GM12873 (cell line): ENCODE data around the gene OR8J1.

ENCODE experiments used
- TF ChIP-seq, protein P1 (sequence below): IDR thresholded peaks from 2 replicates; pipeline ENCODE4 v1.5.1; 2012; ENCODE audit warnings: low read depth, mild to moderate bottlenecking, moderate library complexity, low read length, control low read depth; ENCODE audit not compliant: insufficient read depth; ENCODE audit errors: missing control alignments

The OR8J1 gene

DNA sequence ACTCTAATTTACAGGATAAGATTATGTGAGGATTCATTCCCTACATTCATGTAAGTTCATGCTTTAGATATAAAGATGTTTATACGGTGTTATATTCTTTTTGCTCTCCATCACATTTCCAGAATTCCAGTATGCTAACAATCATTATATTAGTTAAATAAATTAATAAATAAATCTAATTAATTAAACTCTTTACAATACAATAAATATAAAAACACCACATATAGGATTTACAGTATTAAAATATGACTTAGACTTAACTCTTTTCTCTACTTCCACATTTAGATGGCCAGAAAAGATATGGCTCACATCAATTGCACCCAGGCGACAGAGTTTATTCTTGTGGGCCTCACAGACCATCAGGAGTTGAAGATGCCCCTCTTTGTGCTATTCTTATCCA lies 21.2 kb downstream of the OR8J1 start, which contains the start of gene OR8U1:
Gene OR8U1 (plus strand): TSS at position 301 of the 400 bp plus-strand sequence. CDS start 0 bp downstream, at position 301.
- TF ChIP-seq, protein P1, sequence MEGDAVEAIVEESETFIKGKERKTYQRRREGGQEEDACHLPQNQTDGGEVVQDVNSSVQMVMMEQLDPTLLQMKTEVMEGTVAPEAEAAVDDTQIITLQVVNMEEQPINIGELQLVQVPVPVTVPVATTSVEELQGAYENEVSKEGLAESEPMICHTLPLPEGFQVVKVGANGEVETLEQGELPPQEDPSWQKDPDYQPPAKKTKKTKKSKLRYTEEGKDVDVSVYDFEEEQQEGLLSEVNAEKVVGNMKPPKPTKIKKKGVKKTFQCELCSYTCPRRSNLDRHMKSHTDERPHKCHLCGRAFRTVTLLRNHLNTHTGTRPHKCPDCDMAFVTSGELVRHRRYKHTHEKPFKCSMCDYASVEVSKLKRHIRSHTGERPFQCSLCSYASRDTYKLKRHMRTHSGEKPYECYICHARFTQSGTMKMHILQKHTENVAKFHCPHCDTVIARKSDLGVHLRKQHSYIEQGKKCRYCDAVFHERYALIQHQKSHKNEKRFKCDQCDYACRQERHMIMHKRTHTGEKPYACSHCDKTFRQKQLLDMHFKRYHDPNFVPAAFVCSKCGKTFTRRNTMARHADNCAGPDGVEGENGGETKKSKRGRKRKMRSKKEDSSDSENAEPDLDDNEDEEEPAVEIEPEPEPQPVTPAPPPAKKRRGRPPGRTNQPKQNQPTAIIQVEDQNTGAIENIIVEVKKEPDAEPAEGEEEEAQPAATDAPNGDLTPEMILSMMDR, result no peak

DNA sequence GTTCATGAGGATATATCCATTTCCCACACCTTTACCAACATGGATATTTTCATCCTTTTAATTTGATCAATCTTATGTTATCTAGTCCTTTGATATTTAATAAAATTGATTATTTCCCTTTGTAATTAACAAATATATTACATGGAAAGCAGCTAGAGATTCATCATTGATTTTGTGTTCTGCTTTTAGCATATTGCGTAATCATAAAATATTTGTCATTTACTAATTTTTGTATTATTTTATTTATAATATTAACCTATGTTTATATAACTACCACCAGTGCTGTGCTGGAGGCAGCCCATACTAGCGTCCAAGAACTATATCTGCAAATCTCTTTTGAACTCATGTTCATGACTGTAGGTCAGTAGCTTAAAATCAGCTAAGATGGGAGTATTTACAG lies 26.0 kb downstream of the OR8J1 start:
- TF ChIP-seq, protein P1, result no peak

DNA sequence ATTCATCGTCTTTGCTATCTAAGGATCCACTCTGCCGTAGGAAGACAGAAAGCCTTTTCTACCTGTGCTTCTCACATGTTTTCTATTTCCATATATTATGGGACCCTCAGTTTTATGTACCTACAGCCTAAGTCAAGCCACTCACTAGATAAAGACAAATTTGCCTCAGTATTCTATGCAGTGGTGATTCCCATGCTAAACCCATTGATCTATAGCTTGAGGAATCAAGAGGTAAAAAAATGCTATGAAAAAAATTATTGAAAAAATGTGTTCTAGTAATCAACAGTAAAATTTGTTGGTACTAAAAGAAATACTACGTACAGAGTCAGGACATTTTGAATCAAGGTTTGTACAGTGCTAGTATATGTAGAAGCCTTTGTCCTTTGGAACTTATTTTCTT lies 40.3 kb downstream of the OR8J1 start:
- TF ChIP-seq, protein P1, result no peak

DNA sequence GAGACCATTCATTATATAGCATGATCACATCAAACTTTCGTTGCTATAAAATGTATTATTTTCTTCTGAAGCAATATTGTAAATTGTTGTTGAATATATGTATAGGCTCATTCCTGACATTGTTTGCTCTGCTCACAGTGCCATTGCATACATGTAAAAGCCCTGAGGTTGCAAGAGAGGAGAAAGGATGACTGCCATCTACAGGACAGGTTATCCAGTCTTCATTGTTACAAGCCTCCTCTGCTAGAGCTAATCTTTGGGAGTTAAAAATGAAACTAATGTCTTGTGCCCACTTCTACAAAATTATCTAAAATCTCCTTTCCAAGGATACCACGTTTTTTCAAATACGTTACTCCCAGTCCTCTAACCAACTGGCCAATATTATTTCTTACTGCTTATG lies 42.0 kb downstream of the OR8J1 start:
- TF ChIP-seq, protein P1, result no peak

DNA sequence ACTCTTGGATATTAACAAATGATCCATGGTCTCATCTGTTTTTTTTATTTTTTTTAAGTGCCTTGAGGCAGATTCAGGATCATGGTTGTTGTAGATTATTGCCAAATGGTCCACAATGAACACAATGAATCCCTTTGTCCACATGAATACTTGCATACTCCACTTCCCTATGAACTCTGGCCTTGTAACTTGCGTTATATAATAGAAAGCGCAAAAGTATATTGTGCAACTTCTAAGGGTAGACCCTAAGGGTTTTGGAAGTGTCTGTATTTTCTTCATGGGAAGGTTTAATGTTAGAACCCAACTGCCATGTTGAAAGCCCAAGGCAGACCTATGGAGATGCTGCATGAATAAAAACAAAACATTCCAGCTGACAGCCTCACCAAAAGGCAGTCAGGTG lies 50.3 kb downstream of the OR8J1 start:
- TF ChIP-seq, protein P1, result no peak

DNA sequence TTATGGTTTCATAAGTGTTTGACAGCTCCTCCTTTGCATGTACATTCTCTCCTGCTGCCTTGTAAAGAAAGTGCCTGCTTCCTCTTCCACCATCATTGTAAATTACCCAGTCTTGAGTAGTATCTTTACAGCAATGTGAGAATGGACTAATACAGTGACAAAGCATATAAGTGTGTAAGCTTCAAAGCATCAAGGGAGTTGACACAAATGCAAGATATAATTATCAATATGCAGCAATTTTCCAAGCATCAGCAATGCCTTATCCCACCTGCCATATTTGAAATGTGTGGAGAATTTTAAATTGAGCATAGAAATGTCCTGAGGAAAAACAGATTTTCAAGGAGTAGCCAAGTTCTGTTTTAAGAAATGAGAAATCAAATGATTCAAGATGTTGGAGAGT lies 56.7 kb downstream of the OR8J1 start:
- TF ChIP-seq, protein P1, result no peak
